Peyer's patch (tissue), 4 donors: Measurements from ENCODE around the gene CDHR5. TPM values are rescaled to one million over a fixed set of nuclear protein-coding genes. Genes with fewer than 3 reads are reported as not detected.
A peak's percentile ranks its signal among the peaks of the same experiment; 100 is the strongest.

Source experiments
- DNase-seq, 3 donors: peaks; one replicate each; pipeline ENCODE4 v3.0.0-alpha.2; 2017 to 2019
- H3K27ac ChIP-seq, 4 donors: fragments of 200-600 bp; sonication (generic); one replicate each; pipeline ENCODE4 v1.5.1; 2016 to 2019
- H3K27me3 ChIP-seq, 2 donors: fragments of 200-600 bp; sonication (generic); one replicate each; pipeline ENCODE4 v1.5.1; 2019
- H3K36me3 ChIP-seq, 3 donors: fragments of 200-600 bp; sonication (generic); one replicate each; pipeline ENCODE4 v1.5.1; 2016 to 2019
- H3K4me1 ChIP-seq, 4 donors: fragments of 200-600 bp; sonication (generic); one replicate each; pipeline ENCODE4 v1.5.1; 2016 to 2019
- H3K4me3 ChIP-seq, 4 donors: fragments of 200-600 bp; sonication (generic); 1 replicate in 3 of 4; 2 replicates in 1 of 4; pipeline ENCODE4 v1.5.1; 2016 to 2019; ENCODE audit warnings: mild to moderate bottlenecking in 1 of 4
- H3K9me3 ChIP-seq, 4 donors: fragments of 200-600 bp; sonication (generic); one replicate each; pipeline ENCODE4 v1.5.1; 2016 to 2019; ENCODE audit warnings: mild to moderate bottlenecking in 1 of 4
- POLR2A ChIP-seq, 2 donors: fragments of 450-650 bp; IDR thresholded peaks; one replicate each; pipeline ENCODE4 v1.5.1; 2017; ENCODE audit warnings: antibody characterized with exemption in 2 of 2, mild to moderate bottlenecking in 2 of 2, moderate library complexity in 2 of 2
- total RNA-seq, 4 donors: library from RNA; depleted of rRNA; stranded (reverse); fragments of >200 nt; gene quantifications; one replicate each; pipeline ENCODE4 v1.1.0, GENCODE V29; 2016
- TF ChIP-seq, protein P1 (sequence below), 6 experiments: fragments of 450-650 bp in 4 of 6; fragments of 200-600 bp in 2 of 6; sonication (generic) in 1 of 6; IDR thresholded peaks; one replicate each; pipeline ENCODE4 v1.5.1; 2017 to 2019; ENCODE audit warnings: antibody characterized with exemption in 6 of 6, mild to moderate bottlenecking in 3 of 6, moderate library complexity in 1 of 6

Gene CDHR5
- total RNA-seq, 4 donors from 2014 or later, result 77.6 to 1,696 (median 1,274) TPM

DNA sequence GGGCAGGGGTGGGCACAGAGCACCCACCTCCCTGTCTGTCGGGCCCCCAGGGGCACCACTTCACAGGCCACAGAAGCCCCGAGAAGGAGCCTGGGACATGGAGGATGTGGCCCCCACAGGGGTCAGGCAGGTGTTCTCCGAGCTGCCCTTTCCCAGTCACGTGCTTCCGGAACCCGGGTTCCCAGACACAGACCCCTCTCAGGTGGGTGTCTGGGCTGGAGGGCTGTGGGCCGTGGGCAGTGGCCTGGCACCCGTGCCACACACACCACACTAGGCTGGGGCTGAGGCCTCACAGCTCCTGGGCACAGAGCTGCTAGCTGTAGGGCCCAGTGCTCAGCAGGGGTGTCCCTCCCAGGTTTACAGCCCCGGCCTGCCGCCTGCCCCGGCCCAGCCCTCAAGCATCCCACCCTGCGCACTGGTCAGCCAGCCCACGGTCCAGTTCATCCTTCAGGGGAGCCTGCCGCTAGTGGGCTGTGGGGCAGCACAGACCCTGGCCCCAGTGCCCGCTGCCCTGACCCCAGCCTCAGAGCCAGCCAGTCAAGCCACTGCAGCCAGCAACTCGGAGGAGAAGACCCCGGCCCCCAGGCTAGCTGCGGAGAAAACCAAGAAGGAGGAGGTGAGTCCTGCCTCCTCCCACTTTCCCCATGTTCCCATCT is 14.5 kb downstream of the CDHR5 start:
- Histone ChIP-seq H3K27ac (no peak overlapping the region), H3K9me3 (no peaks in the 10 kb centered on the region), H3K36me3 (peaks cover 0 to 81% (median 3%) of the 10 kb centered on the region in 3 donors), H3K4me1 (peaks cover 10 to 42% (median 19%) of the 10 kb centered on the region in 4 donors), H3K27me3 (no peaks in the 10 kb centered on the region), H3K4me3 (no peak overlapping the region)
- no peak for TF ChIP-seq POLR2A (IDR thresholded peaks at IDR 0.05)
- TF ChIP-seq, protein P1, sequence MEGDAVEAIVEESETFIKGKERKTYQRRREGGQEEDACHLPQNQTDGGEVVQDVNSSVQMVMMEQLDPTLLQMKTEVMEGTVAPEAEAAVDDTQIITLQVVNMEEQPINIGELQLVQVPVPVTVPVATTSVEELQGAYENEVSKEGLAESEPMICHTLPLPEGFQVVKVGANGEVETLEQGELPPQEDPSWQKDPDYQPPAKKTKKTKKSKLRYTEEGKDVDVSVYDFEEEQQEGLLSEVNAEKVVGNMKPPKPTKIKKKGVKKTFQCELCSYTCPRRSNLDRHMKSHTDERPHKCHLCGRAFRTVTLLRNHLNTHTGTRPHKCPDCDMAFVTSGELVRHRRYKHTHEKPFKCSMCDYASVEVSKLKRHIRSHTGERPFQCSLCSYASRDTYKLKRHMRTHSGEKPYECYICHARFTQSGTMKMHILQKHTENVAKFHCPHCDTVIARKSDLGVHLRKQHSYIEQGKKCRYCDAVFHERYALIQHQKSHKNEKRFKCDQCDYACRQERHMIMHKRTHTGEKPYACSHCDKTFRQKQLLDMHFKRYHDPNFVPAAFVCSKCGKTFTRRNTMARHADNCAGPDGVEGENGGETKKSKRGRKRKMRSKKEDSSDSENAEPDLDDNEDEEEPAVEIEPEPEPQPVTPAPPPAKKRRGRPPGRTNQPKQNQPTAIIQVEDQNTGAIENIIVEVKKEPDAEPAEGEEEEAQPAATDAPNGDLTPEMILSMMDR (IDR thresholded peaks at IDR 0.05), result no peak
- peak in 1 of 3 donors; percentile 39 for DNase-seq

- TF ChIP-seq POLR2A (IDR thresholded peaks at IDR 0.05), result no peak
- TF ChIP-seq, protein P1 (IDR thresholded peaks at IDR 0.05), result no peak
- H3K27me3 ChIP-seq, result no peaks in the 10 kb centered on the region
- no peaks in the 10 kb centered on the region for H3K9me3 ChIP-seq
- no peak overlapping the region for H3K27ac ChIP-seq
- peaks cover 8 to 33% (median 12%) of the 10 kb centered on the region in 4 donors for H3K4me1 ChIP-seq
- no peak overlapping the region for H3K4me3 ChIP-seq
- peak in 1 of 3 donors; percentile 41 for DNase-seq
- peaks cover 0 to 90% (median 7%) of the 10 kb centered on the region in 3 donors for H3K36me3 ChIP-seq
Measured at GRCh38 chr11:609341-609811, 15.4 kb downstream of the CDHR5 start.

GRCh38 chr11:608791-609251 is 15.9 kb downstream of the CDHR5 start:
- Histone ChIP-seq H3K4me1 (peaks cover 2 to 28% (median 8%) of the 10 kb centered on the region in 4 donors), H3K36me3 (peaks cover 0 to 96% (median 7%) of the 10 kb centered on the region in 3 donors), H3K27me3 (no peaks in the 10 kb centered on the region), H3K4me3 (no peak overlapping the region), H3K9me3 (no peaks in the 10 kb centered on the region), H3K27ac (no peak overlapping the region)
- TF ChIP-seq POLR2A (IDR thresholded peaks at IDR 0.05), result no peak
- TF ChIP-seq, protein P1 (IDR thresholded peaks at IDR 0.05), result no peak
- peak in 1 of 3 donors; percentile 47 for DNase-seq

DNA sequence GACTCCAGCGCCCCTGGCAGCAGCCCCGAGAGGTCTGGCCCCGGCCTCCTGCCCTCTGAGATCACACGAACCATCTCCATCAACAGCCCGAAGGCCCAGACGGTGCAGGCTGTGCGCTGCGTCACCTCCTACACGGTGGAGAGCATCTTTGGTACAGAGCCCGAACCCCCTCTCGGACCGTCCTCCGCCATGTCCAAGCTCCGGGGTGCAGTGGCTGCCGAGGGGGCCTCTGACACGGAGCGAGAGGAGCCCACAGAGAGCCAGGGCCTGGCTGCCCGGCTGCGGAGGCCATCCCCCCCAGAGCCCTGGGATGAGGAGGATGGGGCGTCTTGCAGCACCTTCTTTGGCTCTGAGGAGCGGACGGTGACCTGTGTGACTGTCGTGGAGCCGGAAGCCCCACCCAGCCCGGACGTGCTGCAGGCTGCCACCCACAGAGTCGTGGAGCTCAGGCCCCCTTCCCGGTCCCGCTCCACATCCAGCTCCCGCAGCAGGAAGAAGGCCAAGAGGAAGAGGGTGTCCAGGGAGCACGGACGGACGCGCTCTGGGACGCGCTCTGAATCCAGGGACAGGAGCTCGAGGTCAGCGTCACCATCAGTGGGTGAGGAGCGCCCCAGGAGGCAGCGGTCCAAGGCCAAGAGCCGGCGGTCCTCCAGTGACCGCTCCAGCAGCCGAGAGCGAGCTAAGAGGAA is 16.6 kb downstream of the CDHR5 start:
- H3K27me3 ChIP-seq, result no peaks in the 10 kb centered on the region
- H3K36me3 ChIP-seq, result peaks cover 0 to 100% (median 7%) of the 10 kb centered on the region in 3 donors
- TF ChIP-seq, protein P1 (IDR thresholded peaks at IDR 0.05), result no peak
- TF ChIP-seq POLR2A (IDR thresholded peaks at IDR 0.05), result no peak
- H3K4me1 ChIP-seq, result peaks cover 0 to 22% (median 4%) of the 10 kb centered on the region in 4 donors
- no peak overlapping the region for H3K4me3 ChIP-seq
- no peaks in the 10 kb centered on the region for H3K9me3 ChIP-seq
- H3K27ac ChIP-seq, result no peak overlapping the region
- DNase-seq, result peak in 1 of 3 donors; percentile 44

- no peaks in the 10 kb centered on the region for H3K9me3 ChIP-seq
- DNase-seq, result peak in 1 of 3 donors; percentile 38
- H3K4me3 ChIP-seq, result no peak overlapping the region
- TF ChIP-seq POLR2A (IDR thresholded peaks at IDR 0.05), result no peak
- TF ChIP-seq, protein P1 (IDR thresholded peaks at IDR 0.05), result no peak
- H3K36me3 ChIP-seq, result peaks cover 0 to 100% (median 7%) of the 10 kb centered on the region in 3 donors
- no peaks in the 10 kb centered on the region for H3K27me3 ChIP-seq
- no peak overlapping the region for H3K27ac ChIP-seq
- H3K4me1 ChIP-seq, result peaks cover 0 to 13% (median under 1%) of the 10 kb centered on the region in 4 donors
Measured at GRCh38 chr11:607020-607780, 17.6 kb downstream of the CDHR5 start.
